HCT116 (cell line): ENCODE measurements around the gene RBPJ. TPM values are rescaled to one million over a fixed set of nuclear protein-coding genes. Genes with fewer than 3 reads are reported as not detected.

Source experiments
- ATAC-seq: fragments of 200-7000 bp; cut with Tn5 transposase; 2 replicates; pipeline ENCODE4 v1.9.1; 2020; ENCODE audit warnings: mild to moderate bottlenecking, moderate library complexity
- BruUV-seq: library from RNA; stranded (reverse); fragments of 400-500 nt; replicated peaks from 2 replicates; lab custom pipeline; 2021; lab: Mats Ljungman, UMichigan
- CTCF ChIA-PET: fragments of 300-600 bp; sonication (Branson Sonifier 250); formaldehyde crosslinking; loops from one replicate; lab custom pipeline; 2021; ENCODE audit warnings: antibody characterized with exemption; lab: Charles Lee
- POLR2A ChIA-PET: fragments of 300-600, 350-600 bp; sonication (Branson Sonifier 250); formaldehyde crosslinking; loops from one replicate; lab custom pipeline; 2021; ENCODE audit warnings: antibody characterized with exemption; lab: Charles Lee
- RAD21 ChIA-PET, 2 experiments: fragments of 300-600 bp; sonication (Branson Sonifier 250); formaldehyde crosslinking; loops; one replicate each; lab custom pipeline; 2023; ENCODE audit warnings: low total read pairs in 2 of 2; ENCODE audit not compliant: uncharacterized antibody in 2 of 2, unreplicated experiment in 2 of 2, low non-redundant PET in 1 of 2; lab: Charles Lee
- DNase-seq: peaks from one replicate; pipeline ENCODE4 v3.0.0-alpha.2; 2010; ENCODE audit warnings: low read depth, low spot score
- H2AFZ ChIP-seq: fragments of 200-600 bp; shearing (Covaris generic), sonication (generic); 2 replicates; pipeline ENCODE4 v1.6.1; 2017; ENCODE audit warnings: low read depth, mixed run types, mixed read lengths, antibody characterized with exemption, low read length; ENCODE audit not compliant: poor library complexity, severe bottlenecking
- H3K27ac ChIP-seq: 2 replicates; pipeline ENCODE4 v1.5.1; 2012; ENCODE audit warnings: low read depth, low read length
- H3K27me3 ChIP-seq: fragments of 200-600 bp; sonication (generic); 2 replicates; pipeline ENCODE4 v1.6.1; 2016; ENCODE audit warnings: mixed run types, low read length, mixed read lengths; ENCODE audit not compliant: insufficient read depth
- H3K36me3 ChIP-seq, 2 experiments: fragments of 200-500 bp in 1 of 2; fragments of 200-600 bp in 1 of 2; sonication (Bioruptor generic) in 1 of 2; sonication (generic) in 1 of 2; 2 replicates each; pipeline versions ENCODE4 v1.5.1 to v1.6.1; 2014 to 2016; ENCODE audit warnings: low read length in 2 of 2, inconsistent platforms in 1 of 2, mixed read lengths in 1 of 2, mixed run types in 1 of 2; ENCODE audit not compliant: insufficient read depth in 2 of 2, control insufficient read depth in 1 of 2
- H3K4me1 ChIP-seq, 2 experiments: fragments of 200-600 bp in 1 of 2; sonication (generic) in 1 of 2; 2 replicates each; pipeline versions ENCODE4 v1.5.1 to v1.6.1; 2012 to 2017; ENCODE audit warnings: low read length in 2 of 2, inconsistent platforms in 1 of 2, mild to moderate bottlenecking in 1 of 2, mixed read lengths in 1 of 2, mixed run types in 1 of 2, moderate library complexity in 1 of 2; ENCODE audit not compliant: insufficient read depth in 2 of 2, control insufficient read depth in 1 of 2
- H3K4me2 ChIP-seq: fragments of 200-600 bp; sonication (generic); 2 replicates; pipeline ENCODE4 v1.6.1; 2017; ENCODE audit warnings: mixed run types, low read length, mixed read lengths
- H3K4me3 ChIP-seq, 2 experiments: fragments of 200-600 bp in 1 of 2; sonication (generic) in 1 of 2; replicated peaks in 1 of 2; 2 replicates each; pipeline ENCODE4 v1.5.1; 2011 to 2016; ENCODE audit warnings: low read length in 2 of 2, control low read depth in 1 of 2, low read depth in 1 of 2, mild to moderate bottlenecking in 1 of 2, mixed read lengths in 1 of 2, mixed run types in 1 of 2
- H3K79me2 ChIP-seq: fragments of 200-600 bp; sonication (generic); 2 replicates; pipeline ENCODE4 v1.6.1; 2017; ENCODE audit warnings: mild to moderate bottlenecking, mixed run types, low read length, moderate library complexity, mixed read lengths; ENCODE audit not compliant: insufficient read depth
- H3K9ac ChIP-seq: fragments of 200-600 bp; sonication (generic); 2 replicates; pipeline ENCODE4 v1.6.1; 2016; ENCODE audit warnings: low read length, mixed read lengths
- H3K9me2 ChIP-seq: fragments of 200-600 bp; sonication (generic), shearing (Covaris generic); 2 replicates; pipeline ENCODE4 v1.6.1; 2017; ENCODE audit warnings: mixed run types, mild to moderate bottlenecking, moderate library complexity; ENCODE audit not compliant: insufficient read depth
- H3K9me3 ChIP-seq, 2 experiments: fragments of 200-500 bp in 1 of 2; fragments of 200-600 bp in 1 of 2; sonication (Bioruptor generic) in 1 of 2; sonication (generic) in 1 of 2; 2 replicates each; pipeline ENCODE4 v1.6.1; 2014 to 2017; ENCODE audit warnings: low read length in 2 of 2, mixed read lengths in 2 of 2, inconsistent platforms in 1 of 2, low read depth in 1 of 2, mild to moderate bottlenecking in 1 of 2, mixed run types in 1 of 2, moderate library complexity in 1 of 2; ENCODE audit not compliant: control insufficient read depth in 1 of 2, insufficient read depth in 1 of 2
- H4K20me1 ChIP-seq: fragments of 200-600 bp; sonication (generic), shearing (Covaris generic); 2 replicates; pipeline ENCODE4 v1.6.1; 2017; ENCODE audit warnings: mixed run types, mild to moderate bottlenecking, moderate library complexity; ENCODE audit not compliant: insufficient read depth
- CBX3 ChIP-seq: IDR thresholded peaks from 2 replicates; pipeline ENCODE4 v1.6.1; 2012; ENCODE audit warnings: low read depth
- CEBPB ChIP-seq: IDR thresholded peaks from 2 replicates; pipeline ENCODE4 v1.6.1; 2012; ENCODE audit warnings: low read depth
- EGR1 ChIP-seq: IDR thresholded peaks from 2 replicates; pipeline ENCODE4 v1.6.1; 2012; ENCODE audit warnings: low read depth
- ELF1 ChIP-seq: IDR thresholded peaks from 2 replicates; pipeline ENCODE4 v1.6.1; 2012; ENCODE audit warnings: low read depth, borderline replicate concordance
- EZH2phosphoT487 ChIP-seq: fragments of 200-600 bp; IDR thresholded peaks from 2 replicates; pipeline ENCODE4 v1.6.1; 2018; ENCODE audit warnings: antibody characterized with exemption, borderline replicate concordance
- MAX ChIP-seq: IDR thresholded peaks from 2 replicates; pipeline ENCODE4 v1.6.1; 2012
- POLR2A ChIP-seq: IDR thresholded peaks from 2 replicates; pipeline ENCODE4 v1.7.0; 2011; ENCODE audit warnings: borderline replicate concordance; ENCODE audit not compliant: insufficient read depth, insufficient read length; ENCODE audit errors: extremely low read depth
- RAD21 ChIP-seq: IDR thresholded peaks from 2 replicates; pipeline ENCODE4 v1.6.1; 2012; ENCODE audit warnings: low read depth, mild to moderate bottlenecking
- REST ChIP-seq: IDR thresholded peaks from 2 replicates; pipeline ENCODE4 v1.6.1; 2012; ENCODE audit warnings: low read depth
- SIN3A ChIP-seq: IDR thresholded peaks from 2 replicates; pipeline ENCODE4 v1.6.1; 2012; ENCODE audit warnings: low read depth
- TCF7L2 ChIP-seq: IDR thresholded peaks from 2 replicates; pipeline ENCODE4 v1.7.0; 2011; ENCODE audit warnings: borderline replicate concordance, inconsistent platforms; ENCODE audit not compliant: insufficient read depth, insufficient read length; ENCODE audit errors: extremely low read depth
- YY1 ChIP-seq: IDR thresholded peaks from 2 replicates; pipeline ENCODE4 v1.6.1; 2011; ENCODE audit warnings: low read length, low read depth, moderate library complexity, mild to moderate bottlenecking; ENCODE audit not compliant: insufficient replicate concordance; ENCODE audit errors: extremely low read depth
- ZBTB33 ChIP-seq: IDR thresholded peaks from 2 replicates; pipeline ENCODE4 v1.6.1; 2011; ENCODE audit warnings: mild to moderate bottlenecking, low read length, moderate library complexity; ENCODE audit not compliant: insufficient replicate concordance; ENCODE audit errors: extremely low read depth
- ZFX ChIP-seq: fragments of 450-650 bp; IDR thresholded peaks from 2 replicates; pipeline ENCODE4 v1.6.1; 2017
- ZNF274 ChIP-seq: fragments of 200-500 bp; sonication (Bioruptor generic); IDR thresholded peaks from 2 replicates; pipeline ENCODE4 v1.6.1; 2014; ENCODE audit warnings: mild to moderate bottlenecking, low read depth, low read length, inconsistent platforms
- intact Hi-C: fragments of 100-400 bp; cut with micrococcal nuclease; formaldehyde crosslinking; loops from 2 replicates; pipeline ENCODE4 v1.10.0; 2022
- total RNA-seq: library from RNA; stranded (reverse); gene quantifications from one replicate; pipeline ENCODE4 v1.2.1, GENCODE V29; 2021; ENCODE audit not compliant: unreplicated experiment
- TF ChIP-seq, protein P1 (sequence below): IDR thresholded peaks from 2 replicates; pipeline ENCODE4 v1.6.1; 2012

RBPJ gene
- total RNA-seq, 1 experiment from 2014 or later = 72.7 TPM

GRCh38 chr4:26287756-26288155, 33.1 kb upstream of the RBPJ start:
- TF ChIP-seq ZBTB33 (no peak), RAD21 (no peak), ELF1 (no peak), SIN3A (no peak), EGR1 (no peak), CEBPB (no peak), TCF7L2 (no peak), YY1 (no peak), CBX3 (no peak), REST (no peak), POLR2A (no peak), MAX (no peak), EZH2phosphoT487 (no peak), ZFX (no peak), ZNF274 (no peak)
- TF ChIP-seq, protein P1, sequence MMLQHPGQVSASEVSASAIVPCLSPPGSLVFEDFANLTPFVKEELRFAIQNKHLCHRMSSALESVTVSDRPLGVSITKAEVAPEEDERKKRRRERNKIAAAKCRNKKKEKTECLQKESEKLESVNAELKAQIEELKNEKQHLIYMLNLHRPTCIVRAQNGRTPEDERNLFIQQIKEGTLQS = no peak
- intact Hi-C loops = no loop called here
- H3K79me2 ChIP-seq = no peaks in the 10 kb centered on the region
- no peak for DNase-seq
- H3K9me3 ChIP-seq = no peaks in the 10 kb centered on the region
- no peak overlapping the region for H3K4me2 ChIP-seq
- no TSS peak for BruUV-seq
- H3K36me3 ChIP-seq = no peaks in the 10 kb centered on the region
- H3K4me3 ChIP-seq = no peak overlapping the region
- H3K9me2 ChIP-seq = no peaks in the 10 kb centered on the region
- POLR2A ChIA-PET = no interaction called here
- CTCF ChIA-PET = no interaction called here
- no peaks in the 10 kb centered on the region for H3K27me3 ChIP-seq
- no peak overlapping the region for H2AFZ ChIP-seq
- no peak for ATAC-seq
- RAD21 ChIA-PET = no interaction called here
- H3K4me1 ChIP-seq = peaks cover 0 to 5% of the 10 kb centered on the region in 2 experiments; a peak in 2 of 4 replicates
- no peaks in the 10 kb centered on the region for H4K20me1 ChIP-seq
- no peak overlapping the region for H3K27ac ChIP-seq
- no peak overlapping the region for H3K9ac ChIP-seq
